ENCODE data around the gene PIK3C2B. TPM values are rescaled to one million over a fixed set of nuclear protein-coding genes. Genes with fewer than 3 reads are reported as not detected.
A peak's percentile ranks its signal among the peaks of the same experiment; 100 is the strongest.
"Not testable (repeated sequence)": the region's sequence is repeated elsewhere in the genome, so short reads cannot be mapped to it uniquely, and the experiment has no call there.

The PIK3C2B gene
- total and polyA plus RNA-seq, 9 donors, result 22.0 to 37.1 (median 31.7) TPM

DNA sequence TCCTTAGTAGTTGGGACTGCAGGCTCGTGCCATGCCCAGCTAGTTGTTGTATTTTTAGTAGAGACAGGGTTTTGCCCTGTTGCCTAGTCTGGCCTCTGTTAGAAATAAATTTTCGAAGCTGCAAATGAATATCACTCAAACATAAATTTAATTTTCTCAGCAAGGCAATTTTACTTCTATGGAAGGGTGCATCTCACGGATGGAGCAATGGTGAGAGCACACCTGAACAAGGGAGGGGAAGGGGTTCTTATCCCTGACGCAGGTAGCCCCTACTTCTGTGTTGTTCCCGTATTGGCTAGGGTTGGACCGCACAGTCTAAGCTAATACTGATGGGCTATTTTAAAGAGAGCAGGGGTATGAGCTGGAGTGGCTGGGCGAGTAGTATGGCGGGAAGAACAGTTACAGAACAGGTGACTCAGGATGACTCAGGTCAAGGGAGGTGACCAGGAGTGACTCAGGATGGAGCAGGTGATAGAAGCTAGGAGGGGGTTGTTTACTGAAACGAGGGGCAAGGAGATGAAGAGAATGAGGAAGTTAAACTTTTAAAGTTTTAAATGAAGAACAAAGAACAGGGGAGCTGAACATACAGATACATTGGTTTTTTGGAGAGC, 29.1 kb upstream of the PIK3C2B start:
- H3K4me1 ChIP-seq (ENCODE audit: control insufficient read depth, insufficient read depth, low read length), result peaks cover 5% of the 10 kb centered on the region
- 97% methylated on average over 6 of the region's 9 CpGs for WGBS (ENCODE audit: insufficient coverage)
- H3K4me3 ChIP-seq (ENCODE audit: low read length), result no peak overlapping the region
- no peak overlapping the region for H3K27ac ChIP-seq (ENCODE audit: low read length)
- no peaks in the 10 kb centered on the region for H3K27me3 ChIP-seq (ENCODE audit: control insufficient read depth, insufficient read depth, low read length)
- H3K36me3 ChIP-seq (ENCODE audit: control insufficient read depth, insufficient read depth, low read length), result peaks cover 47% of the 10 kb centered on the region
- no peak for DNase-seq
- no peaks in the 10 kb centered on the region for H3K9me3 ChIP-seq (replicated peaks; ENCODE audit: control insufficient read depth, low read depth, low read length)

DNA sequence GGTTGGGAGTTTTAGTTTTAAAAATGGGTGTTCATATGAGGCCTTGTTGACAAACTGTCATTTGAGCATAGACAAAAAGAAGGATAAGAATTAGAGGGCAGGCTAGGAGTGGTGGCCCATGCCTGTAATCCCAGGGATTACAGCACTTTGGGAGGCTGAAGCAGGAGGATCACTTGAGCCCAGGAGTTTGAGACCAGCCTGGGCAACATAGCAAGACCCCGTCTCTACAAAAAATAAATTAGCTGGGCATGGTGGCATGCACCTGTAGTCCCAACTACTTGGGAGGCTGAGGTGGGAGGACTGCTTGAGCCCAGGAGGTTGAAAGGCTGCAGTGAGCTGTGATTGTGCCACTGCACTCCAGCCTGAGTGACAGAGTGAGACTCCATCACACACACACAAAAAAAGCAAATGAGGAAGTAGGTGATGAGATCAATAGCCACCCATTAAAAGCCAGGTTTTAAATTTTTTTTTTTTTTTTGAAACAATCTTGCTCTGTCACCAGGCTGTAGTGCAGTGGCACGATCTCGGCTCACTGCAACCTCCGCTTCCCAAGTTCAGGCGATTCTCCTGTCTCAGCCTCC, 27.4 kb upstream of the PIK3C2B start:
- not testable (repeated sequence) for H3K4me3 ChIP-seq (ENCODE audit: low read length); H3K27me3 ChIP-seq (ENCODE audit: control insufficient read depth, insufficient read depth, low read length); DNase-seq; H3K27ac ChIP-seq (ENCODE audit: low read length); H3K9me3 ChIP-seq (replicated peaks; ENCODE audit: control insufficient read depth, low read depth, low read length)
- WGBS (ENCODE audit: insufficient coverage), result no CpG with 5 or more reads among the region's 5 CpGs
- H3K36me3 ChIP-seq (ENCODE audit: control insufficient read depth, insufficient read depth, low read length), result peaks cover 43% of the 10 kb centered on the region
- H3K4me1 ChIP-seq (ENCODE audit: control insufficient read depth, insufficient read depth, low read length), result peaks cover 15% of the 10 kb centered on the region

DNA sequence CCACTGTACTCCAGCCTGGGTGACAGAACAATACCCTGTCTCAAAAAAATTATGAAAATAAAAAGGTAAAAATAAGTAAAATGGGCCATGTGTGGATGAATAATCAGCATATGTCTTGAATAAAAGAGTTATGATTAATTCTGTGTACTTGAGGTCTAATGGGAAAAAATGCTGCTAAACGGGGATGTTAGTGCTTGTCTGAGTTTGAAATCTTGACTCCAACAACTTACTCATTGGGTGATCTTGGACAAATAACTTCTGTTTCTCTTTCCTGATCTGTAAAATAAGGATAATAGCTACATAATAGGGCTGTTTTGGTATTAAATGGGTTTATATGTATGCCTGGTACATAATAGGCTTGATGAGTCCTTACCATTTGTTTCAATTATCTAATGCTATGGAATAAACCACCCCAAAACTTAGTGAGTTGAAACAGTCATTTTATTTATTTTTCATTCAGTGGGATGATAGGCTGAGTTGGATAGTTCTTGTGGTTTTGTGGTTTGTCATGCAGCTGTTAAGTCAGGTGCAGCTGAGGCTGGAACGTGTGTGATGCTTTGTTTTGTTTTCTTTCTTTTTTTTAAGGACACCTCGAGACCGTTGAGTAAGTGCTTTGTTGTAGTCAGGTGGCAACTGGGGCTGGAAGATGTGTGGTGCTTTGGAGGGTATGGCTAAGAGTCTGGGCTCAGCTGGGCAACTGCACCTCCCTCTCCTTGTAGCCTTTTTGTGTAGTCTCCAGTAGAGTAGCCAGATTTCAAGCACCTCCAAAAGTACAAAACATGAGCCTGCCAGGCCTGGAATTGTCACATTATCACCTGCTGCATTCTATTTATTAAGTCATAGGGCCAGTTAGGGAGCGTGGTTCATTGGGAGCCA, 26.5 kb upstream of the PIK3C2B start:
- H3K27ac ChIP-seq (ENCODE audit: low read length), result no peak overlapping the region
- H3K36me3 ChIP-seq (ENCODE audit: control insufficient read depth, insufficient read depth, low read length), result peaks cover 34% of the 10 kb centered on the region
- H3K4me3 ChIP-seq (ENCODE audit: low read length), result no peak overlapping the region
- peak; percentile 40 for DNase-seq
- peaks cover 18% of the 10 kb centered on the region for H3K4me1 ChIP-seq (ENCODE audit: control insufficient read depth, insufficient read depth, low read length)
- H3K9me3 ChIP-seq (replicated peaks; ENCODE audit: control insufficient read depth, low read depth, low read length), result no peaks in the 10 kb centered on the region
- WGBS (ENCODE audit: insufficient coverage), result 50% methylated on average over 1 of the region's 5 CpGs
- H3K27me3 ChIP-seq (ENCODE audit: control insufficient read depth, insufficient read depth, low read length), result no peaks in the 10 kb centered on the region

DNA sequence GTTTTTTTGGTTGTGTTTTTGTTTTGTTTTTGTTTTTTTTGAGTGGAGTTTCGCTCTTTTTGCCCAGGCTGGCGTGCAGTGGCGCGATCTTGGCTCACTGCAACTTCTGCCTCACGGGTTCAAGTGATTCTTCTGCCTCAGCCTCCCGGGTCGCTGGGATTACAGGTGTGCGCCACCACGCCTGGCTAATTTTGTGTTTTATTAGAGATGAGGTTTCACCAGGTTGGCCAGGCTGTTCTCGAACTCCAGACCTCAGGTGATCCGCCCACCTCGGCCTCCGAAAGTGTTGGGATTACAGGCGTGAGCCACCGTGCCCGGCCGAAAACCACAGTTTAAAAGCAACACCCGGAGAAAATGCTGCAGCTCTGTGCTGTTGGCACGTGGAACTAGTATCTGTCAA, 22.8 kb upstream of the PIK3C2B start:
- peaks cover 24% of the 10 kb centered on the region for H3K4me1 ChIP-seq (ENCODE audit: control insufficient read depth, insufficient read depth, low read length)
- not testable (repeated sequence) for H3K27ac ChIP-seq (ENCODE audit: low read length)

DNA sequence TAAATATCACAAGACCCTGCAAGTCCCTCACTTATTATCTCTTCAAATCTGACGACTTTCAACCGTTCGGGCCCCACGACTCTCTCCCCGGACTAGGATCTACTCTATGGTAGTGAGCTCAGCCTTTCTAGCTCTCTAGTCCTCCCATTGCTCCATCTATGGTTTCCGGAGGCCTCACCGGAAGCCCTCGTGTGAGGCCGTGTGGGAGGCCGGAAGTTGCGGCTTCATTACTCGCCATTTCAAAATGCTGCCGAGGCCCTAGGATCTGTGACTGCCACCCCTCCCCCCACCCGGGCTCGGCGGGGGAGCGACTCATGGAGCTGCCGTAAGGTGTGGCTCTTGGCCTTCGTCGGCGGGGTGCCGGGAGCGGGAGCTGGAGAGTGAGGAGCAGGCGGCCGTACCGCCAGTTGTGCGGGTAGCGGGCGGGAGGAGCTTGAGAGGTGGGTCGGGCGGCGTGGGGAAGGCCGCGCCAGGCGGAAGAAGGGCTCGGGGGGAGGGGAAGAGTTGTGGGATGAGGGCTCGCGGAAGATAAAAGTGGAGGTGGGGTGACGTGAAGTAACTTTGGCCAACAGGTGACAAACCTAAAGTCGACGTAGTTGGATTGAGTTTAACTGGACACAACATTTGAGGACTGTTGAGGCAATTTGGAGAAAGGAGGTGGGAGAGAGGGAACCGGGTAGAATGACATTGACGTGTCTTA, 21.7 kb upstream of the PIK3C2B start, which contains the start of gene MDM4:
Gene MDM4, plus strand, starts transcription at position 227 of the 700 bp plus-strand sequence. CDS start 9,113 bp downstream, outside the sequence.
- Histone ChIP-seq H3K4me1 (ENCODE audit: control insufficient read depth, insufficient read depth, low read length) (peaks cover 23% of the 10 kb centered on the region), H3K9me3 (replicated peaks; ENCODE audit: control insufficient read depth, low read depth, low read length) (no peaks in the 10 kb centered on the region), H3K27me3 (ENCODE audit: control insufficient read depth, insufficient read depth, low read length) (no peaks in the 10 kb centered on the region), H3K36me3 (ENCODE audit: control insufficient read depth, insufficient read depth, low read length) (peaks cover 16% of the 10 kb centered on the region), H3K27ac (ENCODE audit: low read length) (peak within 1 kb of the TSS; percentile 98), H3K4me3 (ENCODE audit: low read length) (peak within 1 kb of the TSS; percentile 97)
- DNase-seq, result peak; percentile 99
- WGBS (ENCODE audit: insufficient coverage), result under 1% methylated on average over 33 of the region's 43 CpGs

More for the DNA sequence above, 22.8 kb upstream of the PIK3C2B start:
- H3K27me3 ChIP-seq (ENCODE audit: control insufficient read depth, insufficient read depth, low read length); H3K9me3 ChIP-seq (replicated peaks; ENCODE audit: control insufficient read depth, low read depth, low read length); DNase-seq: not testable (repeated sequence)
- H3K36me3 ChIP-seq (ENCODE audit: control insufficient read depth, insufficient read depth, low read length), result peaks cover 16% of the 10 kb centered on the region
- 90% methylated on average over 17 of the region's 19 CpGs for WGBS (ENCODE audit: insufficient coverage)
- H3K4me3 ChIP-seq (ENCODE audit: low read length), result peak overlapping the region; percentile 97

DNA sequence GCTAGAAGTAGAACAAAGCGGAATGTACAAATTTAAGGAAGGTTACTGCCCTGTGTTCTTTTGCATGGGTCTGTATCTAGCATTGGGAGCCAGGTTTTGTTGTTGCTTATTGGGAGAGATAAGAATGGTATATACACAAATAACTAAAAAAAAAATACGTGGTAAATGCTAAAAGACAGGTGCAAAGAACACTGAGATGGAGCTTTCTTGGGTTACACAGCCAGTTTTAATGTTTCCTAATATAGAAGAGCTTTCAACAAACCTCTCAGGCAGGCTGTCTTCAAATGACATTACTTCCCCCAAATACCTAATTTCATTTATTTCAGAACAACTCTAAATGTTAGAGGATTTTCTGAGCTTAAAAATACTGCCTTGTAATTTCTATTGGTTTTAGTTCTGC, 20.2 kb upstream of the PIK3C2B start:
- Histone ChIP-seq H3K36me3 (ENCODE audit: control insufficient read depth, insufficient read depth, low read length) (peaks cover 16% of the 10 kb centered on the region), H3K27me3 (ENCODE audit: control insufficient read depth, insufficient read depth, low read length) (no peaks in the 10 kb centered on the region), H3K4me3 (ENCODE audit: low read length) (no peak overlapping the region), H3K9me3 (replicated peaks; ENCODE audit: control insufficient read depth, low read depth, low read length) (no peaks in the 10 kb centered on the region), H3K4me1 (ENCODE audit: control insufficient read depth, insufficient read depth, low read length) (peaks cover 19% of the 10 kb centered on the region), H3K27ac (ENCODE audit: low read length) (no peak overlapping the region)
- no CpG with 5 or more reads among the region's 2 CpGs for WGBS (ENCODE audit: insufficient coverage)
- DNase-seq, result no peak

DNA sequence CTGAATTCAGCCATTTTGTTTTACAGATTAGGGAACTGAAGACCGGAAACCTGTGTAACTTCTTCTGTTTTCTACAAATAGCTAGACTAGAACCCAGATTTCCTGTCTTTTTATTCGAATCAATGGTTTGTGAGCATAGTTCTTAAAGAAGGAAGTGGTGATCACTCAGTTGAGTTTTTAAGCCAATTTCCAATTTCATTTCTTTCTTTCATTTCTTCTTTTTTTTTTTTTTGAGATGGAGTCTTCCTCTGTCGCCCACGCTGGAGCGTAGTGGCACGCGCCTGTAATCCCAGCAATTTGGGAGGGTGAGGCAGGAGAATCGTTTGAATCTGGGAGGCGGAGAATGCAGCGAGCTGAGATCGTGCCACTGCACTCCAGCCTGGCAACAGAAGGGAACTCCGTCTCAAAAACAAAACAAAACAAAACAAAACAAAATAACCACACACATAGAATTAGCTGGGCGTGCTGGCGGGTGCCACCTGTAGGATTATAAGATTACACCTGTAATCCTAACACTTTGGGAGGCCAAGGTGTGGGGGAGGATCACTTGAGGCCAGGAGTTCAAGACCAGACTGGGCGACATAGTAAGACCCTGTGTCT, 18.6 kb upstream of the PIK3C2B start:
- H3K4me1 ChIP-seq (ENCODE audit: control insufficient read depth, insufficient read depth, low read length), result peaks cover 19% of the 10 kb centered on the region
- peak; percentile 71 for DNase-seq
- peak overlapping the region; percentile 29 for H3K27ac ChIP-seq (ENCODE audit: low read length)
- no peaks in the 10 kb centered on the region for H3K27me3 ChIP-seq (ENCODE audit: control insufficient read depth, insufficient read depth, low read length)
- WGBS (ENCODE audit: insufficient coverage), result no CpG with 5 or more reads among the region's 15 CpGs
- no peaks in the 10 kb centered on the region for H3K9me3 ChIP-seq (replicated peaks; ENCODE audit: control insufficient read depth, low read depth, low read length)
- H3K4me3 ChIP-seq (ENCODE audit: low read length), result no peak overlapping the region
- H3K36me3 ChIP-seq (ENCODE audit: control insufficient read depth, insufficient read depth, low read length), result peaks cover 3% of the 10 kb centered on the region

DNA sequence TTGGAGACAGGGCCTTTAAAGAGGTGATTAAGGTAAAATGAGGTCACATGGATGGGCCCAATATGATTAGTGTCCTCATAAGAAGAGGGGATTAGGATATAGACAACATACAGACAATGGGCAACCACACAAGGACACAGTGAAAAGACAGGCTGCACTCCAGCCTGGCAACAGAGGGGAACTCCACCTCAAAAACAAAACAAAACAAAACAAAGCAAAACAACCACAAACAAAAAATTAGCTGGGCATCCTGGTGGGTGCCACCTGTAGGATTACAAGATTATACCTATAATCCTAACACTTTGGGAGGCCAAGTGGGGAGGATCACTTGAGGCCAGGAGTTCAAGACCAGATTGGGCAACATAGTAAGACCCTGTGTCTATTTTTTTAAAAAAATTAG, 16.8 kb upstream of the PIK3C2B start:
- no peak overlapping the region for H3K27ac ChIP-seq (ENCODE audit: low read length)
- no peak overlapping the region for H3K4me3 ChIP-seq (ENCODE audit: low read length)
- no peak for DNase-seq
- H3K27me3 ChIP-seq (ENCODE audit: control insufficient read depth, insufficient read depth, low read length), result no peaks in the 10 kb centered on the region
- H3K9me3 ChIP-seq (replicated peaks; ENCODE audit: control insufficient read depth, low read depth, low read length), result no peaks in the 10 kb centered on the region
- peaks cover 11% of the 10 kb centered on the region for H3K4me1 ChIP-seq (ENCODE audit: control insufficient read depth, insufficient read depth, low read length)
- H3K36me3 ChIP-seq (ENCODE audit: control insufficient read depth, insufficient read depth, low read length), result no peaks in the 10 kb centered on the region

DNA sequence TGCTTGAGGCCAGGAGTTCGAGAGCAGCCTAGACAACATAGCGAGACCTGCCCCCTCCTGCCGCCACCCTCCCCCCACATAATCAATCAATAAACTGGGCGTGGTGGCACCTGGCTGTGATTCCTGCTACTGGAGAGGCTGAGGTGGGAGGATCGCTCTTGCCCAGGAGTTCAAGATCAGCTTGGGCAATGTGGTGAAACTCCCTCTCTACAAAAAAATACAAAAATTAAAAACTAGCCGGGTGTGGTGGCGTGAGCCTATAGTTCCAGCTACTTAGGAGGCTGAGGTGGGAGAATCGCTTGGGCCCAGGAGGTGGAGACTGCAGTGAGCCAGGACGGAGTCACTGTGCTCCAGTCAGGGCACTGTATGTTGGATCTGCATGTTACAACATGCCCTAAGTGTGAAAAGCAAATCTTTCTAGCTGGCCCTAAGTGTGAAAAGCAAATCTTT, 14.6 kb upstream of the PIK3C2B start:
- DNase-seq, result no peak
- Histone ChIP-seq H3K27ac (ENCODE audit: low read length) (no peak overlapping the region), H3K9me3 (replicated peaks; ENCODE audit: control insufficient read depth, low read depth, low read length) (no peaks in the 10 kb centered on the region), H3K4me1 (ENCODE audit: control insufficient read depth, insufficient read depth, low read length) (peaks cover 5% of the 10 kb centered on the region), H3K27me3 (ENCODE audit: control insufficient read depth, insufficient read depth, low read length) (no peaks in the 10 kb centered on the region), H3K4me3 (ENCODE audit: low read length) (no peak overlapping the region), H3K36me3 (ENCODE audit: control insufficient read depth, insufficient read depth, low read length) (no peaks in the 10 kb centered on the region)
- WGBS (ENCODE audit: insufficient coverage), result 75% methylated on average over 4 of the region's 9 CpGs
